GM21515 (cell line): Measurements from ENCODE around the gene TOP1.
"Not testable (repeated sequence)": the region's sequence is repeated elsewhere in the genome, so short reads cannot be mapped to it uniquely, and the experiment has no call there.

Experiments
- ATAC-seq: cut with Tn5 transposase; IDR thresholded peaks from one replicate; pipeline ENCODE4 v1.9.1; 2021; ENCODE audit not compliant: unreplicated experiment

Gene TOP1

GRCh38 chr20:41003143-41003935 is 25.3 kb upstream of the TOP1 start:
- no peak for ATAC-seq

GRCh38 chr20:41003936-41004294 is 24.7 kb upstream of the TOP1 start:
- not testable (repeated sequence) for ATAC-seq

- ATAC-seq = no peak
Measured at GRCh38 chr20:41004531-41005360, 23.9 kb upstream of the TOP1 start.

- no peak for ATAC-seq
Measured at GRCh38 chr20:41005361-41005729, 23.3 kb upstream of the TOP1 start.

- no peak for ATAC-seq
Measured at GRCh38 chr20:41006126-41006935, 22.3 kb upstream of the TOP1 start.

GRCh38 chr20:41006936-41007474 is 21.6 kb upstream of the TOP1 start:
- ATAC-seq = no peak

GRCh38 chr20:41007481-41007880 is 21.1 kb upstream of the TOP1 start:
- ATAC-seq = no peak

- ATAC-seq = no peak
Measured at GRCh38 chr20:41009946-41010345, 18.7 kb upstream of the TOP1 start.

- peak; percentile 91 for ATAC-seq
Measured at GRCh38 chr20:41011551-41012067, 17.0 kb upstream of the TOP1 start.

GRCh38 chr20:41014561-41015088 is 14.0 kb upstream of the TOP1 start:
- no peak for ATAC-seq

- no peak for ATAC-seq
Measured at GRCh38 chr20:41017448-41018042, 11.1 kb upstream of the TOP1 start.

GRCh38 chr20:41018153-41018552 is 10.5 kb upstream of the TOP1 start:
- no peak for ATAC-seq

- no peak for ATAC-seq
Measured at GRCh38 chr20:41023549-41023948, 5.1 kb upstream of the TOP1 start.

- no peak for ATAC-seq
Measured at GRCh38 chr20:41027366-41027765, 1.3 kb upstream of the TOP1 start.

- no peak for ATAC-seq
Measured at GRCh38 chr20:41027872-41028358, 707 bp upstream of the TOP1 start.

- peak; percentile 33 for ATAC-seq
Measured at GRCh38 chr20:41029150-41029901, 704 bp downstream of the TOP1 start.

- ATAC-seq = no peak
Measured at GRCh38 chr20:41030061-41030460, 1.4 kb downstream of the TOP1 start.

- ATAC-seq = no peak
Measured at GRCh38 chr20:41030531-41031242, 2.1 kb downstream of the TOP1 start.

- no peak for ATAC-seq
Measured at GRCh38 chr20:41031243-41031619, 2.6 kb downstream of the TOP1 start.
